NCI-H446 treated with DMSO at 0.1 percent for 48 hours (cell line): ENCODE measurements around the gene FHL1.

Source experiments
- DNase-seq: peaks from one replicate; lab custom pipeline; 2025; lab: John Stamatoyannopoulos, UW

Gene FHL1

DNA sequence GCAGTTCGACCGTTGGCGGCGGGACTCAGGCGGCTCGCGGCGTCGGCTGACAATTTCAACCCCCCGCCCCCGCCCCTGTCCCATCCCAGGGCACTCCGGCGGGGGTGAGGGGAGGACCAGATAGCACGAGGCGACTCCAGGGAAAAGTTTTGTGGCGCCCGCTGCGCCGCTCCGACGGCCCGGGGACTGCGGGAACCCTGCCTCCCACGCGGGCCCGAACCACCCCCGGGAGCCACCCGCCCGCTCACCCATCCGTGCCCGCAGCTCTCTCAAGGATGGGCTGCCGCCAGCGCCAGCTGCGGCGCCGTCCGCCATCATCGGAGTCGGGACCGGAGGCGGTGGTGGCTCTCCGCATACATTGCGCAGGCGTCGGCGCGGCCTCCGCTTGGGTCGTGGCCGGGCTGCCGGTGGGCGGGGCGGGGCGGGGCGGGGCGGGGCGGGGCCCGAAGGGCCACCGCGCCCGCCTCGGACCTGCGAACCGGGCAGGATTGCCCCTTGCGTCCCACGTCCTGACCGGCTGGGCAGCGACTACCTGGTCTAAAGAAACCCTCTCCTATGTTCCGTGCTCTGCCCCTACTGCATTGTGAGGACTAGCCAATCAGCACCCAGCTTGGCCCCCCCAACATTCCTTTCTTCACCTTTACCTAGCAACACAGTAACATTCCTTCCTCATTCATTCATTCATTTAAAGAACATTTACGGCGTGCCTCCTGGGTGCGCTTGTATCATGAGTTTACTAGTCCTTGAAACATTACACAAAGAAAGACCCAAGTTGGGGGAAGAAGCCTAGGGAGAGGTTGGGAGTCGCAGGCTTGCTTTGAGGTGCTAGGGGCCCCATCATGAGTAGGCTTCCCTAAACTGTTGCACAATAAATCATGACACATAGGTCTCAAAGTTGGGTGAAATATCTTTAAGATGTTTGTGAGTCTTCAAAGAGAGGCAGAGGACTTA is 104.0 kb downstream of the FHL1 start, which contains the start of gene MAP7D3:
TSS of gene MAP7D3 (minus strand) at position 360 of the 951 bp plus-strand sequence. CDS start at position 318, 42 bp downstream.
- DNase-seq = peak; percentile 23

- DNase-seq = no peak
These were observed 108.2 kb downstream of the FHL1 start for GRCh38 chrX:136255541-136255940.

DNA sequence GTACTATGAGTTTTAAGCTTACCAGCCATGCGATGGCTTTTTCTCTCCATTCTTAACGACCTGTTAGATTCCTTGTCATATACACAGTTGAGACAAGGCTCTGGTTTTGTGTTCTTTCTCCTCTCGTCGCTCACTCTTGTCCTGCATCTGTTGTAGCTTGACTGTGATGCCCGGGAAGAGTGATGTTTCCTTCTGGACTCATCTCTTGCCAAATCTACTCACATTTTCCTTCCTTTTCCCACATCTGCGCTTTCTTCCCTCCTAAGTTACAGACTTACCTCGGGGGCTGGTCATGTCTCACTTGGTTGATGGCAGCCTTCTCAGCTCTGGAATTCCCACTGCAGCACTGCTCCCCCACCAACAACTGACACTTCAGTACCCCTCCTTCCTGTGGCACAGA is 108.7 kb downstream of the FHL1 start:
- DNase-seq = no peak

DNA sequence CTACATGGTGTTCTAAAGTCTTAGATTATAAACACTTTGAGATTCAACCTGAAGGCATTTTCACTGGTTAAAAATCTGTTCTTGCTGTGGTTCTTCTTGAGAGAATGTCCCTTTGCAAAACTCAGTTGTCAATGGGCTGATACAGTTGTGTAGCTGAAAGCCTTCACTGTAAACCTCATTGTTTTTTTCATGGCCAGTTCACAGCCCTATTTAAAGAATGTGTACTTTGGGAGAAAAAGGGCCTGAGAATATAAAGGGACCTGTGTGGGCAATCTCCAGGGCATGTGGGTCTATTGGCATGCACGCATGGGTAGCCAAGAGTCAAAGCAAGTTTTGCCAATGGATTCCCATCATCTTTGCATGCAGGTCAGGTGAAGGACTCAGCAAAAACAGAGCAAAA is 111.6 kb downstream of the FHL1 start:
- no peak for DNase-seq

- no peak for DNase-seq
These were observed 112.2 kb downstream of the FHL1 start for GRCh38 chrX:136259543-136259942.

GRCh38 chrX:136260776-136261175 is 113.4 kb downstream of the FHL1 start:
- no peak for DNase-seq
